ENCODE data around the gene ZNF639.
"Not testable (repeated sequence)": the region's sequence is repeated elsewhere in the genome, so short reads cannot be mapped to it uniquely, and the experiment has no call there.

Gene ZNF639

GRCh38 chr3:179301645-179302044, 21.2 kb upstream of the ZNF639 start:
- no peak for TF ChIP-seq ZNF8 (CRISPR knock-in tag; IDR thresholded peaks at IDR 0.05)
- TF ChIP-seq TSHZ2 (CRISPR knock-in tag; IDR thresholded peaks at IDR 0.05) = no peak
- TF ChIP-seq POU6F1 (CRISPR knock-in tag; IDR thresholded peaks at IDR 0.05; ENCODE audit: borderline replicate concordance, low read depth) = no peak
- no peak for TF ChIP-seq ZFP3 (CRISPR knock-in tag; IDR thresholded peaks at IDR 0.05)
- TF ChIP-seq ZNF70 (CRISPR knock-in tag; IDR thresholded peaks at IDR 0.05) = no peak
- no peak for TF ChIP-seq TCF4 (CRISPR knock-in tag; IDR thresholded peaks at IDR 0.05; ENCODE audit: borderline replicate concordance)
- TF ChIP-seq ZC3H10 (CRISPR knock-in tag; IDR thresholded peaks at IDR 0.05) = no peak
- no peak for TF ChIP-seq SNAI2 (CRISPR knock-in tag; IDR thresholded peaks at IDR 0.05)
- TF ChIP-seq PATZ1 (CRISPR knock-in tag; IDR thresholded peaks at IDR 0.05; ENCODE audit: borderline replicate concordance) = no peak
- no peak for TF ChIP-seq CREB5 (CRISPR knock-in tag; IDR thresholded peaks at IDR 0.05; ENCODE audit: low read depth)
- no peak for TF ChIP-seq ISL1 (CRISPR knock-in tag; IDR thresholded peaks at IDR 0.05)
- ATAC-seq = no peak

DNA sequence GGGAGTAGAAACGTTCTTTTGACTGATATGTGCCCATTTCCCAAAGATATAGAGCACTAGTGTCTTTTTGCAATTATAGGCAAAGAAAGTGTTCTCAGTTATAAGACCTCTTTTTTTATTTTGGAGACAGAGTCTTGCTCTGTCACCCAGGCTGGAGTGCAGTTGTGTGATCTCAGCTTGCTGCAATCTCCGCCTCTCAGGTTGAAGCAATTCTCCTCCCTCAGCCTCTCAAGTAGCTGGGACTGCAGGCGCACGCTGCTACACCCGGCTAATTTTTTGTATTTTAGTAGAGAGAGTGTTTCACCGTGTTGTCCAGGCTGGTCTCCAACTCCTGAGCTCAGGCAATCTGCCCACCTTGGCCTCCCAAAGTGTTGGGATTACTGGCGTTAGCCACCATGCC, 20.7 kb upstream of the ZNF639 start:
- no peak for TF ChIP-seq CSDC2 (CRISPR knock-in tag; IDR thresholded peaks at IDR 0.05)
- no peak for TF ChIP-seq ZNF565 (CRISPR knock-in tag; conservative IDR thresholded peaks at IDR 0.05; ENCODE audit: low read depth)
- TF ChIP-seq ARNTL (CRISPR knock-in tag; IDR thresholded peaks at IDR 0.05; ENCODE audit: borderline replicate concordance, low read depth) = no peak
- TF ChIP-seq TSHZ2 (CRISPR knock-in tag; IDR thresholded peaks at IDR 0.05) = no peak
- no peak for TF ChIP-seq TCF4 (CRISPR knock-in tag; IDR thresholded peaks at IDR 0.05; ENCODE audit: borderline replicate concordance)
- ATAC-seq = no peak

- ATAC-seq = peak; percentile 67
- TF ChIP-seq SNAI2 (CRISPR knock-in tag; IDR thresholded peaks at IDR 0.05) = no peak
Observed at GRCh38 chr3:179304605-179305004, 18.2 kb upstream of the ZNF639 start.

DNA sequence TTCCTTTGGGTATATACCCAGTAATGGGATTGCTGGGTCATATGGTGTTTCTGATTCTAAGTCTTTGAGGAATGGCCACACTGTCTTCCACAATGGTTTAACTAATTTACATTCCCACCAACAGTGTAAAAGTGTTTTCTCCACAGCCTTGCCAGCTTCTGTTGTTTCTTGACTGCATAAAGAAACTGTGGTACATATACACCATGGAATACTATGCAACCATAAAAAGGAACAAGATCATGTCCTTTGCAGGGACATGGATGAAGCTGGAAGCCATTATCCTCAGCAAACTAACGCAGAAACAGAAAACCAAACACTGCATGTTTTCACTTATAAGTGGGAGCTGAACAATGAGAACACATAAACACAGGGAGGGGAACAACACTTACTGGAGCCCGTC, 15.5 kb upstream of the ZNF639 start:
- peak; percentile 64 for TF ChIP-seq ZNF8 (CRISPR knock-in tag; IDR thresholded peaks at IDR 0.05)

DNA sequence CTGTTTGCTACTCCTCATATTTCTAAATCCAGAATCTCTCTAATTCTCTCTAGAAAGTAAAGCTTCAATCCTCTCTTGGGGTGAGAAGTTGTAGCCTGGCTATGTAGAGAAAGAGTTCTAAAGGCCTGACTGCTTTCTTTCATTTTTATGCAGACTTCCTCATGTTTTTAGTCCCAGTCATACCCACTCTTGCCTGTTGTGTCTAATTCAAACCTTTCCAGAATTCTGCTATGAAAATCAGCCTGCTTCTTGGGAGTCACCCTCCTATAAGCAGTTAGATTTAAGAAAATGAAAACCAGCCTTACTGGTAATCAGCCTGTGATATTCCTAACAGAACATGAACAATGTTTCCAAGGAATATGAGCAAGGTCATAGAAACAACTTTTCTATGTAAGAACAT, 14.8 kb upstream of the ZNF639 start:
- ATAC-seq = no peak
- TF ChIP-seq ISL1 (CRISPR knock-in tag; IDR thresholded peaks at IDR 0.05) (no peak), RARB (CRISPR knock-in tag; IDR thresholded peaks at IDR 0.05) (no peak), ARNTL (CRISPR knock-in tag; IDR thresholded peaks at IDR 0.05; ENCODE audit: borderline replicate concordance, low read depth) (no peak), OSR1 (CRISPR knock-in tag; IDR thresholded peaks at IDR 0.05) (no peak), TSHZ2 (CRISPR knock-in tag; IDR thresholded peaks at IDR 0.05) (no peak), CREB5 (CRISPR knock-in tag; IDR thresholded peaks at IDR 0.05; ENCODE audit: low read depth) (no peak), ZNF565 (CRISPR knock-in tag; conservative IDR thresholded peaks at IDR 0.05; ENCODE audit: low read depth) (no peak), POU6F1 (CRISPR knock-in tag; IDR thresholded peaks at IDR 0.05; ENCODE audit: borderline replicate concordance, low read depth) (no peak)

More for the DNA sequence above, 15.5 kb upstream of the ZNF639 start:
- not testable (repeated sequence) for ATAC-seq

Data from SK-N-SH treated with all-trans-retinoic acid at 6 μM for 48 hours (cell line).